Measurements from ENCODE around the gene MLXIP. TPM values are rescaled to one million over a fixed set of nuclear protein-coding genes. Genes with fewer than 3 reads are reported as not detected.

MLXIP gene
- total RNA-seq, 2 experiments from 2014 or later: 27.5 to 44.7 TPM

GRCh38 chr12:122182887-122183587, 104.5 kb downstream of the MLXIP start, which contains the start of gene LRRC43:
Gene LRRC43 (plus strand): TSS chr12:122183123. CDS start chr12:122183145, 22 bp downstream.
- TF ChIP-seq EZH2phosphoT487 (IDR thresholded peaks at IDR 0.05; ENCODE audit: borderline replicate concordance, low read depth, low read length) (no peak), CTCF (conservative IDR thresholded peaks at IDR 0.05; ENCODE audit: low read length) (no peak)
- H3K4me2 ChIP-seq (ENCODE audit: low read length): peak within 1 kb of the TSS; percentile 11; the same call in 1 of the 2 replicates
- BruUV-seq (replicated peaks): no TSS peak
- H4K20me1 ChIP-seq (ENCODE audit: insufficient read depth, low read length): no peaks in the 10 kb centered on the region
- H2AFZ ChIP-seq (ENCODE audit: low read length): no peak within 1 kb of the TSS
- POLR2A ChIA-PET: interaction anchor here (0.6 kb wide), 1 partner anchor 86 kb away, joined by 3 read pairs; no protein-coding TSS in a partner anchor
- no peaks in the 10 kb centered on the region for H3K36me3 ChIP-seq (ENCODE audit: insufficient read depth, low read length)
- H3K4me1 ChIP-seq (ENCODE audit: insufficient read depth, low read length, poor library complexity, severe bottlenecking): no peaks in the 10 kb centered on the region
- no peaks in the 10 kb centered on the region for H3K9me3 ChIP-seq (ENCODE audit: low read length)
- no peaks in the 10 kb centered on the region for H3K9me2 ChIP-seq (ENCODE audit: insufficient read depth, low read length)
- CTCF ChIA-PET (ENCODE audit: unreplicated experiment): no interaction called here
- no peak within 1 kb of the TSS for H3K4me3 ChIP-seq (ENCODE audit: low read depth, low read length, poor library complexity, severe bottlenecking)
- no peaks in the 10 kb centered on the region for H3K79me2 ChIP-seq (ENCODE audit: insufficient read depth, low read depth, low read length)
- H3K27ac ChIP-seq (ENCODE audit: low read depth, low read length, poor library complexity, severe bottlenecking): no peak within 1 kb of the TSS
- intact Hi-C loops (cut with micrococcal nuclease; ENCODE audit: unreplicated experiment): no loop called here
- DNase-seq (ENCODE audit: low spot score): no peak

DNA sequence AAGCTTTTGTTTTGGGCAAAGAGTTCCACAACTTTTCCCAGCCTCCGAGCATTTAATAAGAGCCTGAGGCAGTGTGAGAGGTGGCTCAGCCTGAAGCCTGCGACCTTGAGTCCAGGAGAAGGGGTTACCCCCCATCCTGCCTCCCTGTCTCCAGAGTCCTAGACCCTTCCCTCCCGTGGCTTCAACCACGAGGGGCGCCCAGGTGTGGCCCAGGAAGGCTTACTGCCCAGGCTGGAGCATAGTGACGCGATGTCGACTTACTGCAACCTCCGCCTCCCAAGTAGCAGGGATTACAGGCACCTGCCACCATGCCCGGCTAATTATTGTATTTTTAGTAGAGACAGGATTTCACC, 105.0 kb downstream of the MLXIP start:
- Histone ChIP-seq H4K20me1 (ENCODE audit: insufficient read depth, low read length) (no peaks in the 10 kb centered on the region), H3K79me2 (ENCODE audit: insufficient read depth, low read depth, low read length) (no peaks in the 10 kb centered on the region), H3K27ac (ENCODE audit: low read depth, low read length, poor library complexity, severe bottlenecking) (no peak overlapping the region), H3K36me3 (ENCODE audit: insufficient read depth, low read length) (no peaks in the 10 kb centered on the region), H3K4me3 (ENCODE audit: low read depth, low read length, poor library complexity, severe bottlenecking) (no peak overlapping the region), H3K4me1 (ENCODE audit: insufficient read depth, low read length, poor library complexity, severe bottlenecking) (no peaks in the 10 kb centered on the region), H3K9me2 (ENCODE audit: insufficient read depth, low read length) (no peaks in the 10 kb centered on the region), H2AFZ (ENCODE audit: low read length) (no peak overlapping the region), H3K4me2 (ENCODE audit: low read length) (no peak overlapping the region; the same call in 1 of the 2 replicates), H3K9me3 (ENCODE audit: low read length) (no peaks in the 10 kb centered on the region)
- ChIA-PET CTCF (ENCODE audit: unreplicated experiment) (no interaction called here), POLR2A (interaction anchor here (0.6 kb wide), 1 partner anchor 85 kb away, joined by 3 read pairs; no protein-coding TSS in a partner anchor)
- DNase-seq (ENCODE audit: low spot score): no peak
- intact Hi-C loops (cut with micrococcal nuclease; ENCODE audit: unreplicated experiment): no loop called here
- TF ChIP-seq CTCF (conservative IDR thresholded peaks at IDR 0.05; ENCODE audit: low read length) (no peak), EZH2phosphoT487 (IDR thresholded peaks at IDR 0.05; ENCODE audit: borderline replicate concordance, low read depth, low read length) (no peak)
- BruUV-seq (replicated peaks): no TSS peak

DNA sequence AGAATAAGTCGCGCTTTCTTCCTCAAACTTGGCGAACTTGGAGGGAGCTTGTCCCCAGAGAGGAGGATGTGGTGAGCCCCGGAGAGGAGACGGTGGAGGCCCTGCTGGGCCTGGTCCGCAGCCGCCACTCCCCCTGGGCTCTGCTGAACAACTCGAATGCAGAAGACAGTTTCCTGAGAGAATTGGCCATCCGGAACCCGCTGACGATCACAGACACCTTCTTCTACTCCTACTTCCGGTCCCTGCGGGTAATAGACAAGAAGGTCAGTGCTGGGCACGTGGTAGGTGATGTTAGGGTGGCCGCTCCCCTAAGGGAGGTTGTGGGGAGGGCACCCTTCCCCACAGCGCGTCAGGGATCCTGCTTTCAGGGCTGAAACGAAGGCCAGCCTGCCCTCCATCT, 106.0 kb downstream of the MLXIP start:
- intact Hi-C loops (cut with micrococcal nuclease; ENCODE audit: unreplicated experiment): no loop called here
- H2AFZ ChIP-seq (ENCODE audit: low read length): 0 out of 2 replicates have a peak overlapping the region, but pooled peaks have one; percentile 17
- no peak for DNase-seq (ENCODE audit: low spot score)

More for the DNA sequence above, 106.0 kb downstream of the MLXIP start:
- no peak overlapping the region for H3K4me3 ChIP-seq (ENCODE audit: low read depth, low read length, poor library complexity, severe bottlenecking)
- H3K4me1 ChIP-seq (ENCODE audit: insufficient read depth, low read length, poor library complexity, severe bottlenecking): no peaks in the 10 kb centered on the region
- H4K20me1 ChIP-seq (ENCODE audit: insufficient read depth, low read length): no peaks in the 10 kb centered on the region
- H3K9me3 ChIP-seq (ENCODE audit: low read length): no peaks in the 10 kb centered on the region
- H3K4me2 ChIP-seq (ENCODE audit: low read length): no peak overlapping the region
- no peaks in the 10 kb centered on the region for H3K36me3 ChIP-seq (ENCODE audit: insufficient read depth, low read length)
- ChIA-PET CTCF (ENCODE audit: unreplicated experiment) (no interaction called here), POLR2A (no interaction called here)
- no peaks in the 10 kb centered on the region for H3K79me2 ChIP-seq (ENCODE audit: insufficient read depth, low read depth, low read length)
- no peak overlapping the region for H3K27ac ChIP-seq (ENCODE audit: low read depth, low read length, poor library complexity, severe bottlenecking)
- no peaks in the 10 kb centered on the region for H3K9me2 ChIP-seq (ENCODE audit: insufficient read depth, low read length)
- BruUV-seq (replicated peaks): no TSS peak
- no peak for TF ChIP-seq CTCF (conservative IDR thresholded peaks at IDR 0.05; ENCODE audit: low read length)
- TF ChIP-seq EZH2phosphoT487 (IDR thresholded peaks at IDR 0.05; ENCODE audit: borderline replicate concordance, low read depth, low read length): no peak

All from OCI-LY7 (cell line).